ENCODE data around the gene MAGEE1.

GRCh38 chrX:76439188-76439587, 11.7 kb downstream of the MAGEE1 start:
- no peak for TF ChIP-seq CTCF (IDR thresholded peaks at IDR 0.05)
- no peak for TF ChIP-seq SIN3A (IDR thresholded peaks at IDR 0.05; ENCODE audit: borderline replicate concordance, insufficient read depth, low read depth, low read length)
